H9 (cell line): Measurements from ENCODE around the gene SPACA5B. TPM values are rescaled to one million over a fixed set of nuclear protein-coding genes. Genes with fewer than 3 reads are reported as not detected.

Source experiments
- DNase-seq: peaks from one replicate; pipeline ENCODE4 v3.0.0-alpha.2; 2017
- H2AFZ ChIP-seq: one replicate; pipeline ENCODE4 v1.6.1; 2013; ENCODE audit warnings: mild to moderate bottlenecking, low read length, control low read depth, moderate library complexity
- H2AK5ac ChIP-seq: 2 replicates; pipeline ENCODE4 v1.6.1; 2013; ENCODE audit warnings: low read length, control low read depth, mixed read lengths; ENCODE audit not compliant: insufficient read length
- H2BK120ac ChIP-seq: one replicate; pipeline ENCODE4 v1.6.1; 2013; ENCODE audit warnings: low read depth, mild to moderate bottlenecking, low read length, control low read depth, inconsistent platforms; ENCODE audit not compliant: poor library complexity, severe bottlenecking
- H2BK12ac ChIP-seq: 2 replicates; pipeline ENCODE4 v1.6.1; 2013; ENCODE audit warnings: low read length, control low read depth, mixed read lengths, low read depth; ENCODE audit not compliant: insufficient read length
- H2BK15ac ChIP-seq: 2 replicates; pipeline ENCODE4 v1.6.1; 2013; ENCODE audit warnings: low read depth, low read length, control low read depth
- H2BK20ac ChIP-seq: one replicate; pipeline ENCODE4 v1.6.1; 2013; ENCODE audit warnings: low read depth, mild to moderate bottlenecking, low read length, control low read depth, inconsistent platforms; ENCODE audit not compliant: poor library complexity, severe bottlenecking
- H2BK5ac ChIP-seq: 2 replicates; pipeline ENCODE4 v1.6.1; 2013; ENCODE audit warnings: low read length, control low read depth, mixed read lengths; ENCODE audit not compliant: insufficient read length
- H3K14ac ChIP-seq: 2 replicates; pipeline ENCODE4 v1.6.1; 2013; ENCODE audit warnings: low read length, control low read depth; ENCODE audit not compliant: insufficient read depth
- H3K18ac ChIP-seq: 2 replicates; pipeline ENCODE4 v1.6.1; 2013; ENCODE audit warnings: low read depth, mild to moderate bottlenecking, mixed read lengths, low read length, control low read depth; ENCODE audit not compliant: insufficient read length
- H3K23ac ChIP-seq: 2 replicates; pipeline ENCODE4 v1.6.1; 2013; ENCODE audit warnings: low read length, control low read depth, mixed read lengths, low read depth; ENCODE audit not compliant: insufficient read length
- H3K23me2 ChIP-seq: 2 replicates; pipeline ENCODE4 v1.6.1; 2013; ENCODE audit warnings: low read depth, mild to moderate bottlenecking, mixed read lengths, low read length, control low read depth; ENCODE audit not compliant: insufficient read length, poor library complexity, severe bottlenecking
- H3K27ac ChIP-seq: 2 replicates; pipeline ENCODE4 v1.5.1; 2013; ENCODE audit warnings: low read length, control low read depth, mixed read lengths, low read depth; ENCODE audit not compliant: insufficient read length
- H3K27me3 ChIP-seq: 2 replicates; pipeline ENCODE4 v1.6.1; 2013; ENCODE audit warnings: low read length, control low read depth, inconsistent platforms; ENCODE audit not compliant: insufficient read depth
- H3K4ac ChIP-seq: 2 replicates; pipeline ENCODE4 v1.6.1; 2013; ENCODE audit warnings: low read depth, mild to moderate bottlenecking, control low read depth, inconsistent platforms, low read length, moderate library complexity
- H3K4me1 ChIP-seq: 2 replicates; pipeline ENCODE4 v1.6.1; 2013; ENCODE audit warnings: low read length, control low read depth, inconsistent platforms; ENCODE audit not compliant: insufficient read depth
- H3K4me2 ChIP-seq: 2 replicates; pipeline ENCODE4 v1.6.1; 2013; ENCODE audit warnings: low read length, control low read depth, mixed read lengths; ENCODE audit not compliant: insufficient read length, insufficient read depth
- H3K56ac ChIP-seq: 2 replicates; pipeline ENCODE4 v1.6.1; 2013; ENCODE audit warnings: low read depth, mild to moderate bottlenecking, mixed read lengths, low read length, control low read depth; ENCODE audit not compliant: insufficient read length
- H3K79me1 ChIP-seq: 2 replicates; pipeline ENCODE4 v1.6.1; 2013; ENCODE audit warnings: low read depth, mild to moderate bottlenecking, moderate library complexity, low read length, control low read depth, inconsistent platforms; ENCODE audit not compliant: insufficient read depth, poor library complexity, severe bottlenecking
- H3K79me2 ChIP-seq: 2 replicates; pipeline ENCODE4 v1.6.1; 2013; ENCODE audit warnings: low read length, control low read depth, inconsistent platforms; ENCODE audit not compliant: insufficient read depth
- H3K9ac ChIP-seq: 2 replicates; pipeline ENCODE4 v1.6.1; 2013; ENCODE audit warnings: low read length, control low read depth, mixed read lengths; ENCODE audit not compliant: insufficient read length; ENCODE audit errors: extremely low read depth
- H3K9me3 ChIP-seq: one replicate; pipeline ENCODE4 v1.6.1; 2013; ENCODE audit warnings: low read depth, low read length, inconsistent platforms; ENCODE audit not compliant: control insufficient read depth
- H3T11ph ChIP-seq: one replicate; pipeline ENCODE4 v1.6.1; 2013; ENCODE audit warnings: mild to moderate bottlenecking, low read length, control low read depth, inconsistent platforms
- H4K20me1 ChIP-seq: one replicate; pipeline ENCODE4 v1.6.1; 2013; ENCODE audit not compliant: control insufficient read depth, insufficient read length, insufficient read depth
- H4K5ac ChIP-seq: 2 replicates; pipeline ENCODE4 v1.6.1; 2013; ENCODE audit warnings: low read depth, mild to moderate bottlenecking, mixed read lengths, low read length, control low read depth; ENCODE audit not compliant: insufficient read length
- H4K8ac ChIP-seq: replicated peaks from 2 replicates; pipeline ENCODE4 v1.6.1; 2013; ENCODE audit warnings: low read length, control low read depth, mixed read lengths, low read depth; ENCODE audit not compliant: insufficient read length
- H4K91ac ChIP-seq: 2 replicates; pipeline ENCODE4 v1.6.1; 2013; ENCODE audit warnings: low read depth, mild to moderate bottlenecking, moderate library complexity, mixed read lengths, low read length, control low read depth; ENCODE audit not compliant: insufficient read length
- H3K27ac Mint-ChIP-seq, 3 experiments: 2 replicates in 2 of 3; 3 replicates in 1 of 3; pipeline ENCODE4 v1.8.0; 2020 to 2021; ENCODE audit warnings: mixed read lengths in 3 of 3, mild to moderate bottlenecking in 1 of 3, moderate library complexity in 1 of 3
- H3K27me3 Mint-ChIP-seq: 2 replicates; pipeline ENCODE4 v1.8.0; 2021; ENCODE audit warnings: low read depth, mild to moderate bottlenecking, moderate library complexity, mixed read lengths
- H3K36me3 Mint-ChIP-seq, 3 experiments: 2 replicates in 2 of 3; 3 replicates in 1 of 3; pipeline ENCODE4 v1.8.0; 2020 to 2021; ENCODE audit warnings: low read depth in 3 of 3, mixed read lengths in 3 of 3; ENCODE audit not compliant: insufficient read depth in 1 of 3
- H3K4me1 Mint-ChIP-seq, 2 experiments: 2 replicates each; pipeline ENCODE4 v1.8.0; 2020; ENCODE audit warnings: mixed read lengths in 2 of 2
- H3K4me3 Mint-ChIP-seq, 2 experiments: 2 replicates in 1 of 2; 3 replicates in 1 of 2; pipeline ENCODE4 v1.8.0; 2020 to 2021; ENCODE audit warnings: mild to moderate bottlenecking in 2 of 2, mixed read lengths in 2 of 2, moderate library complexity in 1 of 2
- H3K9me3 Mint-ChIP-seq, 2 experiments: 2 replicates in 1 of 2; 3 replicates in 1 of 2; pipeline ENCODE4 v1.8.0; 2020; ENCODE audit warnings: mild to moderate bottlenecking in 2 of 2, mixed read lengths in 2 of 2, moderate library complexity in 1 of 2
- CTCF ChIP-seq: fragments of 200-600 bp; sonication (generic); conservative IDR thresholded peaks from 3 replicates; pipeline ENCODE4 v1.8.0; 2021; ENCODE audit warnings: antibody characterized with exemption, mild to moderate bottlenecking
- WGBS: extraction: QIAGEN DNeasy Blood & Tissue Kit; methylation state at CpG from one replicate; pipeline ENCODE4 v1.1.7; 2013; ENCODE audit warnings: missing lambda C conversion rate, low lambda C conversion rate, mixed read lengths; ENCODE audit not compliant: insufficient read length; ENCODE audit errors: extremely low coverage; 5-methylcytosine and 5-hydroxymethylcytosine counted together
- total RNA-seq: library from RNA; stranded (reverse); gene quantifications from 2 replicates; pipeline ENCODE4 v1.2.1, GENCODE V29; 2021

Gene SPACA5B
- total RNA-seq, 1 experiment from 2014 or later: not detected

- Histone ChIP-seq H3K4ac (no peak overlapping the region), H3T11ph (no peak overlapping the region), H3K9me3 (peaks cover 33% of the 10 kb centered on the region), H3K23me2 (no peaks in the 10 kb centered on the region), H3K18ac (no peak overlapping the region), H2BK20ac (no peak overlapping the region), H4K20me1 (no peaks in the 10 kb centered on the region), H3K9ac (no peak overlapping the region), H3K4me1 (no peaks in the 10 kb centered on the region), H2AFZ (no peak overlapping the region), H2BK15ac (no peak overlapping the region), H2BK120ac (no peak overlapping the region), H3K27ac (no peak overlapping the region), H3K79me2 (no peaks in the 10 kb centered on the region), H3K23ac (no peak overlapping the region), H4K5ac (no peak overlapping the region), H3K4me2 (no peak overlapping the region), H2AK5ac (no peak overlapping the region), H2BK5ac (no peak overlapping the region), H3K56ac (no peak overlapping the region), H4K8ac (no peak overlapping the region), H3K27me3 (no peaks in the 10 kb centered on the region), H3K14ac (no peak overlapping the region), H4K91ac (no peak overlapping the region), H2BK12ac (no peak overlapping the region), H3K79me1 (no peaks in the 10 kb centered on the region)
- H3K27me3 Mint-ChIP-seq: no peaks in the 10 kb centered on the region; the same call in 1 of the 2 replicates
- peaks cover 67 to 75% of the 10 kb centered on the region in 2 experiments for H3K9me3 Mint-ChIP-seq
- H3K4me1 Mint-ChIP-seq: no peaks in the 10 kb centered on the region
- TF ChIP-seq CTCF: no peak
- no peak overlapping the region for H3K27ac Mint-ChIP-seq
- no peak for DNase-seq
- peaks cover 3 to 5% (median 4%) of the 10 kb centered on the region in 3 experiments; a peak in 3 of 7 replicates for H3K36me3 Mint-ChIP-seq
- WGBS: no CpG with 5 or more reads among the region's 6 CpGs
- no peak overlapping the region for H3K4me3 Mint-ChIP-seq
Measured at GRCh38 chrX:48102874-48103374, 27.5 kb upstream of the SPACA5B start.
